HEK293 (cell line): ENCODE data around the gene SNRPD2.
A peak's percentile ranks its signal among the peaks of the same experiment; 100 is the strongest.

Experiments used
- CTCF ChIP-seq: fragments of 450-650 bp; formaldehyde crosslinking; IDR thresholded peaks from 2 replicates; pipeline ENCODE4 v1.5.1; 2016; ENCODE audit warnings: missing biosample characterization, missing genetic modification characterization
- TCF7L2 ChIP-seq: IDR thresholded peaks from 2 replicates; pipeline ENCODE4 v1.6.1; 2011; ENCODE audit warnings: low read depth, mild to moderate bottlenecking, inconsistent platforms, low read length, moderate library complexity, borderline replicate concordance
- ZBTB49 ChIP-seq: fragments of 450-650 bp; formaldehyde crosslinking; IDR thresholded peaks from 2 replicates; pipeline ENCODE4 v1.5.1; 2016; ENCODE audit warnings: missing biosample characterization, missing genetic modification characterization, low read depth
- ZFP41 ChIP-seq: fragments of 450-650 bp; formaldehyde crosslinking; IDR thresholded peaks from 2 replicates; pipeline ENCODE4 v1.5.1; 2016; ENCODE audit warnings: missing biosample characterization, missing genetic modification characterization, borderline replicate concordance
- ZNF248 ChIP-seq: fragments of 450-650 bp; formaldehyde crosslinking; IDR thresholded peaks from 2 replicates; pipeline ENCODE4 v1.5.1; 2017; ENCODE audit warnings: missing biosample characterization, missing genetic modification characterization
- ZNF416 ChIP-seq: fragments of 450-650 bp; formaldehyde crosslinking; IDR thresholded peaks from 2 replicates; pipeline ENCODE4 v1.5.1; 2016; ENCODE audit warnings: missing biosample characterization, missing genetic modification characterization
- ZNF629 ChIP-seq: fragments of 450-650 bp; formaldehyde crosslinking; IDR thresholded peaks from 2 replicates; pipeline ENCODE4 v1.5.1; 2017; ENCODE audit warnings: missing biosample characterization, missing genetic modification characterization

GRCh38 chr19:45643024-45643926 lies 48.5 kb downstream of the SNRPD2 start:
- peak; percentile 95 for TF ChIP-seq CTCF
- no peak for TF ChIP-seq TCF7L2
- TF ChIP-seq ZFP41 (tag by site-specific recombination) = no peak
- no peak for TF ChIP-seq ZBTB49
- 0 out of 2 replicates have a peak, but pooled peaks have one; percentile 21 for TF ChIP-seq ZNF629 (tag by site-specific recombination)
- TF ChIP-seq ZNF248 (tag by site-specific recombination) = no peak
- TF ChIP-seq ZNF416 (tag by site-specific recombination) = no peak
